ENCODE measurements around the gene RHOF. TPM values are rescaled to one million over a fixed set of nuclear protein-coding genes. Genes with fewer than 3 reads are reported as not detected.
"Not testable (repeated sequence)": the region's sequence is repeated elsewhere in the genome, so short reads cannot be mapped to it uniquely, and the experiment has no call there.

The RHOF gene
- total RNA-seq, 1 donor from 2014 or later, result 121 TPM

DNA sequence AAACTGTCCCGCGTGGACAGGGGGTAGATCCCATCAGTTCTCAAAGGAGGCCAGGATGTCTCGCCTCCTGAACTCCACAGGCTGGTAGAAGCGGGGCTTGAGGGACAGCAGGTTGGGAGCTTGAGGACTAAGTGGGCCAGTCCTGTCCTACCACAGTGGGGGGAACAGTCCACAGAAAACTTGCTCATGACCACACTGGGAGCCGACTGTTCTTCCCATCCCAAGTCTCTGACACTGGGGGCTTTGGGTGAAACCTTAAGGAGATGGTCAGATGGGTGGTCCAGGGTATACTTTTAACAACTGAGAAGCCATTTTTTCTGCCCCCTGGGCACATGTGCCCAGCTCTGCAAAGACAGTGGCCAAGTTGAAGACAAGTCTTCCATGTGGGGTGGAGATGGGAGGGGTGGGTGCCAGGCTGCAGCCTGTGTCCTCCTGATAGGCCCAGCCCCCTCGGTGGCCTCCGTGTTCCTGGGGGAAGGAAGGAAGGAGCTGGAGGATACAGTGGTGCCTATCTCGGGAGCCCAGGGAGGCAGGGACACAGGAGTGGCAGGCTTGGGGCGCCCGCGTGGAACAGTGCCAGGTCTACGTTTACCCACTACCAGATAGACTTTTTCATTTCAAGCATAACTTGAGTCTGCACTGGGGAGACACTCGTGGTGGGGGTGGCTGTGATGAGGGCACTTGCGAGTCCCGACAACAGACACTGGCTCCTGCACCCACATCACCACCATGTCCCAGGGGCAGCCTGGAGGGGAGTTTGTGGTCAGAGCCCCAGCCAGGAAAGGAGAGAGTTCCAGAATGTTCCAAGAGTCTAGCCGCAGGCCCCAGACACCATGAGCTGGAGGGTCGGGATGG lies 14.7 kb downstream of the RHOF start:
- intact Hi-C loops (cut with micrococcal nuclease), result no loop called here

DNA sequence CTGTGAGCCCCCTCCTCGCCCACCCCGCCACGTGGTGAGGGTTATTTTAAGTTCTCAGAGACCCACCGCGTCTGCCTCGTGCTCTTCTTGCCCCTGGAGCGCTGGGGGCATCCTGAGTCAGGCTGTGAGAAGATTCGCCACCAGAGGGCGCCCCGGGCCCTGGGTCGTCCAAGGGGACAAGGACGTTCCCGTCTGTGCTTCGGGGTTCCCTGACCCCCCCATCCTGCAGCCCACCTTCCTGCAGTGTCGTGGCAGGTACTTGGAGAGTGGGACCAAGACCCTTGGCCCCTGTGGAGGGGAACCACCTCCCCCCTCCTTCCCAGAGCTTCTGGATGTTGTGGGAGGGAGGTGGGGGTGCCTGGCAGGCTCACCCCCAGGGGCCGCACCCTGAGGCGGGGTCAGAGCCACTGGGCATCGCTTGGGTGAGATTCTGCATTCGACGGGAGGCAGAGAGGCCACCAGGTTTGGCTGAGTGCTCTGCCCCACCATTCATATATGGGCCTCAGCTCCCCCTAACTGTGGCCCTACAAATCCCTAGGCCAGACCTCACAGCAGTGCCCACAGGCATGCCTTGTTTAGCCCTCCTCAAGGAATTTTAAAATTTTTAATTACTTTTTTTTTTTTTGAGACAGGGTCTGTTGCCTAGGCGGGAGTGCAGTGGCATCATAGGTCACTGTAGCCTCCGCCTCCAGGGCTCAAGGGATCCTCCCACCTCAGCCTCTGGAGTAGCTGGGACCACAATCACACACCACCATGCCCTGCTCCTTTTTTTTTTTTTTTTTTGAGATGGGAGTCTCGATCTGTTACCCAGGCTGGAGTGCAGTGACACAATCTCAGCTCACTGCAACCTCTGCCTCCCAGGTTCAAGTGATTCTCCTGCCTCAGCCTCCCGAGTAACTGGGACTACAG lies 17.0 kb downstream of the RHOF start:
- intact Hi-C loops (cut with micrococcal nuclease), result loop anchor here (1.0 kb wide), 2 partner anchors 8 to 18 kb away; no protein-coding TSS in a partner anchor

DNA sequence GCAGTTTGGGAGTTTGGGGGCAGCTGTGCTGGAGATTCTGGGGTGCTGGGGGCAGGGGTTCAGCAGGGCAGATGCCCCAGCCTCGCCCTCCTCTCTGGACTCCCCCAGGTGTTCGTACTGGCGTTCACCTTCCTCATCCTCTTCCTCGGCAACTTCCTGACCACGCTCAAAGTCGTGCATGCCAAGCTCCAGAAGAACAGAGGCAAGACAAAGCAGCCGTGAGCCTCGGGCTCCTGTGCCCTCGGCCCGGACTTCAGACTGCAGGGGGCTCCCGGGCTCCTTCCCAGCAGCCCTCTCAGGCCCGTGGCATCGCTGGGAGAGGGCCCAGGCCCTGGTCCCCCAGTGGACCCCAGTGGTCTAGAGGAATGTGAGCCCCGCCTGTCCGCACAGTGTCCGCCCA lies 18.0 kb downstream of the RHOF start:
- intact Hi-C loops (cut with micrococcal nuclease), result no loop called here

DNA sequence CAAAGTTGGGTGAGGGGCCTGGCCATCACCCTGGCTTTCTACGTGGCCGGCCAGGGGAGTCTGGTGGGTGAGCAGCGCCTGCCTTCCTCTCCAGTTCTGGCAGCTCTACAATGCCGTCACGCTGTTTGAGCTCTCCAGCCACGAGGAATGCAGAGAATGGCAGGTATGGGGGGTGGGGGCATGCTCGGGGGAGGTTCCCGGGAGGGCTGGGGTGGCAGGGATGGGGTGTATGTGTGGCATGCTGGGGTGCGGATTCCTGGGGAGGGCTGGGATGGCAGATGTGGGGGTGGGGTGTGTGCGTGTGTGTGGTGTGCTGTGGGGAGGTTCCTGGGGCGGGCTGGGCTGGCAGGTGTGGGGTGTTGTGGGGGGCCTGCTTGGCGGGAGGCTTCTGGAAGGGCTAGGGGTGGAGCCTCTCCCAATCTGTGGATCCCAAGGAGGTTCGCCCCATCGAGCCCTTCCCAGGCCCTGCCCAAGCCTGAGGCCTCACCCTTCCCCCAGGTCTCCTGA lies 18.5 kb downstream of the RHOF start:
- intact Hi-C loops (cut with micrococcal nuclease), result loop anchor here (5.0 kb wide), 1 partner anchor 273 kb away; no protein-coding TSS in a partner anchor

DNA sequence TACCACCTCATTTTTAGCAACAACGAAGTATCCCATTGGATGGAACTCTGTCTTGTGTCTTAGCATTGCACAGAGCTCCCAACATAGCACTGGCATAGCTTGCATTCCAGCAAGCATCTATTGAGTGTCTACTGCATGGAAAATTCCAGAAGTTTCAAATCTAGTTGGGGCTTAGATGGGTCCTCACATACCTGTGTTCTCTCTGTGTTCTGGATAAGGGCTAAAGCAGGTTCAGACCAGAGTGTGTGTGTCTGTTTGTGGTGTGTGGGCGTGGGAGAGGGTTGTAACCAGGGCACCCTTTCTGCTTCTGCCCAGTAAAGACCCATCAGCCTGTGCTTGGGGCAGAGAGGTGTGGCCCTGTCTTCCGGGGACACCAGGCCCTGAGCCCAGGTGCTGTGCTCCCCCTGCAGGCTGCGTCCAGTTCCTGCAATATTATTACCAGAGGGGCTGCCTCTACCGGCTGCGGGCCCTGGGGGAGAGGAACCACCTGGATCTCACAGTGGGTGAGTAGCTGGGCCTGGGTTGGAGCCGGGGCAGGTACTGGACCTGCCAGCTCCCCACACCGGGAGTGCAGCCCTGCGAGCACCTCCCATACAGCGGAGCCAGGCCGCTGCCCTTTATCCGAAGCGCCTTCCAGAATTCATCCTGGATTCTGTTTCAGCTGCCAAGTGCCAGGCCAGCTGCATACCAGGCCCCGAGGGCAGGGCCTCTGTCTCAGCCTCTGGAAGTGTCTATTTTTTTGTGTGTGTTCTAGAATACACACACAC lies 20.3 kb downstream of the RHOF start:
- intact Hi-C loops (cut with micrococcal nuclease), result loop anchor here (1.0 to 5.0 kb wide), 6 partner anchors 39 to 271 kb away; partner anchors contain the start of genes PSMD9 and TMEM120B

DNA sequence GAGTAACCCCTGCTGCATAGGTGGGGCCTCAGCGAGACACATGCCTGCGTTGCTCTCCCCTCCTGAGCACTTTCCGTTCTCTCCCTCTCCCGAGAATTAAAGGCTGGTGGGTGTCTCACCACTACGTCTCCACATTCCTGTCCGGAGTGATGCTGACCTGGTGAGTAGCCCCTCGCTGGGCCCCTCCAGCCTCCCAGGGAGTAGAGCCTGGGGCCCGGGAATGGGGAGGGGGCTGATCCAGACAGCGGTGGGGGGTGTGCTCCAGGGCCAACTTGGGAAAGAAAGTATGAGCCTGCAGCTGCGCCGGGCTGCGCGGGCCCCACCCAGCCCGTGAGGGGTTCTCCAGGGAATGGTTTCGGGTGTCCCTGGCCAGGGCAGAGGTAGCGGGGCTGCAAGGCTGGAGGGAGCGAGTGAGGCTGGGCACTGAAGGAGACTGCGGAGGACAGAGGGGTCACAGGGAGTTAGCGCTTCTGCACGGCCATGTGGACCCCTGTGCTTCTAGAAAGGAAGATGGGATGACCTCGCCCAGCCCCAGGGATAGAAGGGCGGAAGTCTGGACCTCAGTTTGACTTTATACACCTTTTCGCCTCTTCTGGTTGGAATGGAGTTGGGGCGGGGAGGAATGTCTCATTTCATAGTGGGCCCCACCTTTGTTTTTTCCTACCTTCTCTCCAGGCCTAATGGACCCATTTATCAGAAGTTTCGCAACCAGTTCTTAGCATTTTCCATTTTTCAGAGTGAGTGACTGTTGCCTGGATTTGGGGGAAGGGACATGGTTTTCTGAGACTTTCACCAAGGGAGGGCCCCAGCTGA lies 22.5 kb downstream of the RHOF start:
- intact Hi-C loops (cut with micrococcal nuclease), result loop anchor here (5.0 kb wide), 1 partner anchor 269 kb away; no protein-coding TSS in a partner anchor

DNA sequence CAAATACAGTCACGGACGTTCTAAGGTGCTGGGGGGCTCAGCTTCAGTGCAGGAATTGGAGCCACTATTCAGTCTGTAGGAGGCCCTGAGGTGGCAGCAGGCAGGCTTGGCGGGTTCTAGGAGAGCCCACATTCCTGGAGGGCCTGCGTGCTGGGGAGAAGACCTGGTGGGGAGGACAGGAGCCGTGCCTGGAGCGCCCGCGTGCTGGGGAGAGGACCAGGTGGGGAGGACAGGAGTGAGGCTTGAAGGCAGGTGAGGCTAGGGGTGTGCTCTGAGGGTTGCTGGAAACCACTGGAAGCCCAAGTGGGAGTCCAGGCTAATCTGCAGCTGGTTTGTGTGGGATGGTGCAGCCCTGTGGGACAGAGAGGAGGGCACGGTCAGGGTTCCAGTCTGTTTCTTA lies 23.1 kb downstream of the RHOF start:
- intact Hi-C loops (cut with micrococcal nuclease), result loop anchor here (5.0 kb wide), 1 partner anchor 268 kb away; no protein-coding TSS in a partner anchor

DNA sequence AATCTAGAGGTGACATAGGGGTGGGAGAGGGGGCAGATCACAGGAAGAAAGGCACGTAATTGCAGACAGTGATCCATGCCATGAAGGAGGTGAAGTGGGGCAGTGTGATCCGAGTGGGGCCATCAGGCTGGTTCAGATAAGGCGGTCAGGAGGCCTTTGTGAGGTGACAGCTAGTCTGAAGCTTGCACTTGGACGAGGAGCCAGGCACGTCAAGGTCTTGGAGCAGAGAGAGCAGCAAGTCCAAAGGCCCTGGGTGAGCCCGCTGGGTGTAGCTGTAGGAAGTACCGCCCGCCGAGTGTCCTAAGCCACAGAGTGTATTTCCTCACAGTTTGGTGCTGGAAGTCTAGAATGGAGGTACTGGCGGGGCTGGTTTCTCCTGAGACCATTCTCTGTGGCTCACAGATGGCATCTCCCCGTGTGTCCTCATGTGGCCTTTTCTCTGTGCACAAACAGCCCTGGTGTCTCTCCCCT lies 23.6 kb downstream of the RHOF start:
- intact Hi-C loops (cut with micrococcal nuclease), result loop anchor here (5.0 kb wide), 1 partner anchor 268 kb away; no protein-coding TSS in a partner anchor

DNA sequence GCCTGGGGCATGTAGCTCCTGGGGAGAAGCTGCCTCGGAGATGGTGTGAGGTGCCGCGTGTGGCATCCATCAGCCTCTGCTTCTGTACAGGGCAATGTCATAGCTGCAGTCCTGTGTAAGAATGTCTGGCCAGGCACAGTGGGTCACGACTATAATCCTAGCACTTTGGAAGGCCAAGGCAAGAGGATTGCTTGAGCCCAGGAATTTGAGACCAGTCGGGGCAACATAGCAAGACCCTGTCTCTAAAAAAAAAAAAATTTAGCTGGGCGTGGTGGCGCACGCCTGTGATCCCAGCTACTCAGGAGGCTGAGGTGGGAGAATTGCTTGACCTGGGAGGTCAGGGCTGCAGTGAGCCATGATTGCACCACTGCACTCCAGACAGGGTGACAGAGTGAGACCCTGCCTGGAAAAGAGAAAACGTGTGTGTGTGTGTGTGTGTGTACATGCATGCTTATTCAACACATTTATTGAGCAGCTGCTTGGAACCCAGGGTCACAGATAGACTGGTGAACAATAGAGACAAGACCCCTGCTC lies 24.1 kb downstream of the RHOF start:
- intact Hi-C loops (cut with micrococcal nuclease), result no loop called here

DNA sequence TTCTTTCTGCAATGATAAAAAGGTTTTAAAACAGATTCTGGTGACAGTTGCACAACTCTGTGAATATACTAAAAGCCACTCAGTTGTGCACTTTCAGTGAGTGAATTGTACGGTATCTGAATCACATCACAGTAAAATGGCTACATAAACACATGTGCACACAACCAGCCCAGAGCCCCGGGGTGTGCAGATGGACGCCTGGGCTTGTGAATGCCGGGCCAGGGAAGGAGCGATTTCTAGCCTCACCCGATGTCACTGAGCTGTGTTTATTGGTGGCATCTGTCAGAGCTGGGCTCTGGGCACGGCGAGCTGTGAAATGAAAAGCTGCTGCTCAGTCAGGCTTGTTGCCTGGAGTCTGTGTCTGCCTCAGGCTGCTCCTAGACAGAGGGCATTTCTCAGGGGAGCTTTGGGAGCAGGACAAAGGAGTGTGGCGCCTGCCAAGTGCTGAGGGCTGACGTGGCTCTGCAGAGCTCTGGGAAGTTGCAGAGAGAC lies 25.9 kb downstream of the RHOF start:
- intact Hi-C loops (cut with micrococcal nuclease), result no loop called here

DNA sequence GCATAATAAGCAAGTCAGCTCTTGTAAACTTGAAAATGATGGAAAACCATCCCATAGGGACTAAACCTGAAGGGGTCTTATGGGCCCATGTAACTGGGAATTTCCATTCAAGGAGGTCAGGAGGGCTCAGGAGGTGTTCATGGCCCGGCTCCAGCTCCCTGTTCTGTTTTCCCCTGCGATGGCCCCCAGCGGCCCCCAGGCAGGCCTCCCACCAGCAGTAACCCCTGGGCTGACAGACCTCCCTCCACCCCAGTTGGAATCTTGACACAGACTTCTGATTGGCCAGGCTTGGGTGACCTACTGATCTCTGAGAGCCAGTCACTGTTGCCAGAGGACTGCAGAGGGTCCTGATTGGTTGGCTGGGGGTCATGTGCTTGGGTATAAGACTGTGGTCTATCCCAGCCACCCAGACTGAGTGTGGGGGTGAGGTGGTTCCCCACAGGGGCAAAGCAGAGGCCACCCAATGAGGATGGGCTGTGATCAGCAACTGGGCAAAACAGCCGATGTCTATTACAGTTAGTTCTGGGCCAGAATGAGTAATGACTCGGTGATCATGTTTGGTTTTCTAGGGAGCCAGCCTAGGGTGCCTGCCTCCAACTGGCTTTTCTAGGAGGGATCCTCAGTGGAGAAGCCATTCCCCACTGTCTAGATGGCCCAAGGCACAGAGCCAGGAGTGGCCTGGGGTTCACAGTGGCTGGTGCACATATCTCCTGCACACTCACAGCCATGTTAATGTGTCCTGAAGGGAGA lies 27.0 kb downstream of the RHOF start:
- intact Hi-C loops (cut with micrococcal nuclease), result no loop called here

DNA sequence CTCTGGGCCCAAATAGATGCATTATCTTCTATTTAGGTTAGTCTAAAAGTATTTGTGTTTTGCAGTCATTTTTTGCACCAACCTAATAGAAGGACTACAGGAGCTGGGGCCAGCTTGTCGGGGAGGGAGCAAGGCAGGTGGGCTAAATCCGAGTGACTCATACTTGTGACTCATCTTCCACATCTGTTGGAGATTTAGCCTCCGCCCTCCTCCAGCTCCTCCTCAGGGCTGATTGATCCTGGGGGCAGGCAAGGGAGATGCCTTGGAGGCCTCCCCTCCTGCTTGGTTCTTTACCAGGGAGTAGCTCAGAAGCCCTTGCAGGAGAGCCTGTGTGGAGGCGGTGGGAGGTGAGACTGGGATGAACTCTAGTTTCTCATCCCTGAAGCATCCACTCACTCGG lies 27.9 kb downstream of the RHOF start:
- intact Hi-C loops (cut with micrococcal nuclease), result no loop called here

DNA sequence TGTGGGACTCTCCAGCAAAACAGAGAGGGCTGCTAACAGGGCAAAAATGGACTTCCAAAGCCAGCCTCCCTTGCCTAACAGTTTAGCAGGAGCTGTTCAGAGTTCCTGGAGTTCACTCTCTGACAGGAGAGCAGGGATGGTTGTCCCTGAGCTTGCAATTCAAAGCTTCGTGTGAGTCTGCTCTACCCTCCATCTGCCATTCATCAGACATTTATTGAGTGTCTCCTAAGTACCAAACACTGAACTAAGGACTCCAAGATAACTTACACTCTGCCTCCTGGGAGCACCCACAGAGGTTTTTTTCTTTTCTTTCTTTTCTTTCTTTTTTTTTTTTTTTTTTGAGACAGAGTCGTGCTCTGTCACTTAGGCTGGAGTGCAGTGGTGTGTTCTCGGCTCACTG lies 28.7 kb downstream of the RHOF start:
- intact Hi-C loops (cut with micrococcal nuclease), result no loop called here

DNA sequence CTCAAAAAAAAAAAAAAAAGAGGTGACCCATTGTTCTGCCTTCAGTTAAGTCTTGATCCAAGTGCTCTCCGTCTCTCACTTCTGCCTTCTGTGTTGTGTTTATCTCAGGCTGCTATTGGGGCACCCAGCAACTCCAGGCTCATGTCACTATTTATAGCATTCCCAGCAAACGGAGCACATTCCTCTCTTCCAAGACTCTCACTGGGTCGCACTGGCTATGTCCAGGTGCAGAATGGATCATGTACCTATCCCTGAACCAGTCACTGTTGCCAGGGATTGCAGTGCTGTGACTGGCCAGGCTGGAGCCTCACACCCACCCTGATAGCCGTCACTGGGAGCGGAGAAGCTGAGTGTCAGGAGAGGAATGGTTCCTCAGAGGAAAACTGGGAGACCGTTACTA lies 31.2 kb downstream of the RHOF start:
- intact Hi-C loops (cut with micrococcal nuclease), result no loop called here

DNA sequence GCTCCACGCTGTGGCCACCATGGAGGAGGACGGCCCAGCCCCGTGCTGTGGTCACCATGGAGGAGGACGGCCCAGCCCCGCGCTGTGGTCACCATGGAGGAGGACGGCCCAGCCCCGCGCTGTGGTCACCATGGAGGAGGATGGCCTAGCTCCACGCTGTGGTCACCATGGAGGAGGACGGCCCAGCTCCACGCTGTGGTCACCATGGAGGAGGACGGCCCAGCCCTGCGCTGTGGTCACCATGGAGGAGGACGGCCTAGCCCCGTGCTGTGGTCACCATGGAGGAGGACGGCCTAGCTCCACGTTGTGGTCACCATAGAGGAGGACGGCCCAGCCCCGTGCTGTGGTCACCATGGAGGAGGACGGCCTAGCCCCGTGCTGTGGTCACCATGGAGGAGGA lies 35.0 kb downstream of the RHOF start:
- intact Hi-C loops (cut with micrococcal nuclease), result not testable (repeated sequence)

DNA sequence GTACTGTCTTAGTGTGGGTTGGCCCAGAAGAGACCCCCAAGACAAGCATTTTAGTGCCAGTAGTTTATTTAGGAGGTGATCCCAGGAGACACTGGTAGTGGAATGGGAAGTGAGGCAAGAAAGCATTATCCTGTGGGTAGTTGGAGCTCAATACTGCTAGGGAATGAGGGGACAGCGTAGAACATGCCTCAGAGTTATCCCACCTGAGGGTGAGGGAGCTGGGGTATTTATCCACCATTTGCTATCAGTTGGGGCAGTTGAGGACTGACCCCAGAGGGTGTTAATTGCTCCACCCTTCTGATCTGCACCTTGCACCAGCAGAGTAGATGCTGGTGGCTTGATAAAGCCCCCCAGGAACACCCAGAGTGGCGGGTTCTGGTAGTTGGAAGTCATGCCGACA lies 37.9 kb downstream of the RHOF start:
- intact Hi-C loops (cut with micrococcal nuclease), result no loop called here

DNA sequence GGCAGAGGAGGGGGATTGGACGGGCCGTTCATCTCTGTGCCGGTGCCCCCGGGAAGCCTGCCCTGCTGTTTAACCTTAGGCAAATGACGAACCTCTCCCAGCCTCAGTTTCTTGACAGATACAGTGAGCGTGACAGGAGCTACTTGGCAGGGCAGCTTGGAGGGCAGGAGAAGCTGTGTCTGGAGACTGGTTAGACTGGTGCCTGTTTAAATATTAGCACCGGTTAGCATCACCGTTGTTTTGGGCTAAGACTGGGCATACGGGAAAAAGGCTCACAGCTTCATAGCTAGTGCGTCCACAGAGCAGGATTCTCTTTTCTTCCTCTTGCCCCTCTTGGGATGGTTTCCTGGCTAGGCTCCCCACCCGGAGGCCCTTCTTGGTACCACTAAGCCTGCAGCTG lies 38.7 kb downstream of the RHOF start:
- intact Hi-C loops (cut with micrococcal nuclease), result no loop called here

DNA sequence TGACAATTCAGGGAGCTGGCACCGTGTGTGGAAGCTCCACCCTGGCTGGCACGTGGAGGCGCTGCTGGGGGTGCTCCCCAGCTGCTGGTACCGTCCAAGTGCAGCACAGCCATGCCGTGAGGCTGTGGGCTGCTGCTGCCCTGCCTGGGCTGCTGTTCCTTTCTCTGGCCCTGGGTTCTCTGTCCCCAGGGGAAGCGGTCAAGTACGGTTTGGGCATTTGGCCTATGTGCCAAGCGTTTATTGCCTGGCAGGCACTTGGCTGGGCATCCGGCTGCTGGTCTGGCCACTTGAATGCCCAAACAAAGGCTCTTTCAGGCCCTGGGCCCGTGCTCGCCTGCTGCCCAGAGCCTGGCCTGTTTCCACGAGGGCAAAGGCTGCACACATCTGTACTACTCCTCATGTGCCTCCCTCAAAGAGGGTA lies 39.6 kb downstream of the RHOF start:
- intact Hi-C loops (cut with micrococcal nuclease), result no loop called here
